GM18508 (cell line): ENCODE results near the gene USP3.

Source experiments
- ATAC-seq: cut with Tn5 transposase; IDR thresholded peaks from one replicate; pipeline ENCODE4 v1.9.1; 2021; ENCODE audit warnings: moderate number of reproducible peaks; ENCODE audit not compliant: insufficient read depth, unreplicated experiment

The USP3 gene

GRCh38 chr15:63582179-63582578 is 77.8 kb downstream of the USP3 start:
- ATAC-seq, result no peak

- ATAC-seq, result no peak
Measured at GRCh38 chr15:63582718-63583426, 78.5 kb downstream of the USP3 start.

GRCh38 chr15:63586790-63587189 is 82.4 kb downstream of the USP3 start:
- ATAC-seq, result no peak

GRCh38 chr15:63587527-63587926 is 83.1 kb downstream of the USP3 start:
- no peak for ATAC-seq

- ATAC-seq, result no peak
Measured at GRCh38 chr15:63588826-63589225, 84.4 kb downstream of the USP3 start.

GRCh38 chr15:63593705-63594671 is 89.6 kb downstream of the USP3 start:
- no peak for ATAC-seq

- no peak for ATAC-seq
Measured at GRCh38 chr15:63595065-63595464, 90.7 kb downstream of the USP3 start.

GRCh38 chr15:63595688-63596087 is 91.3 kb downstream of the USP3 start:
- no peak for ATAC-seq

GRCh38 chr15:63596676-63597037 is 92.3 kb downstream of the USP3 start:
- no peak for ATAC-seq

GRCh38 chr15:63597038-63597790 is 92.8 kb downstream of the USP3 start, which contains the start of gene FBXL22:
FBXL22 (plus strand) TSS chr15:63597387; CDS start chr15:63597393, 6 bp downstream.
- no peak for ATAC-seq

GRCh38 chr15:63597821-63598220 is 93.4 kb downstream of the USP3 start:
- no peak for ATAC-seq

GRCh38 chr15:63598473-63599400 is 94.3 kb downstream of the USP3 start:
- no peak for ATAC-seq

GRCh38 chr15:63599401-63600000 is 95.1 kb downstream of the USP3 start:
- ATAC-seq, result no peak

GRCh38 chr15:63600001-63600615 is 95.7 kb downstream of the USP3 start:
- no peak for ATAC-seq

GRCh38 chr15:63600616-63601025 is 96.2 kb downstream of the USP3 start:
- peak; percentile 33 for ATAC-seq

GRCh38 chr15:63601026-63601703 is 96.8 kb downstream of the USP3 start:
- ATAC-seq, result no peak

- ATAC-seq, result no peak
Measured at GRCh38 chr15:63601704-63602185, 97.4 kb downstream of the USP3 start.

GRCh38 chr15:63602595-63602994 is 98.2 kb downstream of the USP3 start:
- ATAC-seq, result no peak
